Brain microvascular endothelial cell (primary cell): ENCODE measurements around the gene OR13J1.

Experiments
- DNase-seq: peaks from one replicate; pipeline ENCODE4 v3.0.0-alpha.2; 2020
- H3K27ac ChIP-seq: fragments of 250-450 bp; sonication (Bioruptor Pico); 2 replicates; pipeline ENCODE4 v1.5.1; 2020; ENCODE audit warnings: mild to moderate bottlenecking, moderate library complexity
- H3K27me3 ChIP-seq: fragments of 250-450 bp; sonication (Bioruptor Pico); replicated peaks from 2 replicates; pipeline ENCODE4 v1.5.1; 2020; ENCODE audit warnings: mild to moderate bottlenecking
- H3K36me3 ChIP-seq: fragments of 250-450 bp; sonication (Bioruptor Pico); replicated peaks from 2 replicates; pipeline ENCODE4 v1.5.1; 2020; ENCODE audit warnings: mild to moderate bottlenecking
- H3K4me3 ChIP-seq: 2 replicates; pipeline ENCODE4 v1.5.1; 2011; ENCODE audit warnings: low read depth, mild to moderate bottlenecking, control low read depth, low read length, moderate library complexity
- in situ Hi-C: cut with HindIII; loops from 2 replicates; pipeline ENCODE4 v1.10.0; 2017; ENCODE audit warnings: low sequenced_read_pairs, low pct_ligation_motif_present
- TF ChIP-seq, protein P1 (sequence below): IDR thresholded peaks from 2 replicates; pipeline ENCODE4 v1.5.1; 2011; ENCODE audit warnings: low read depth, mild to moderate bottlenecking, moderate library complexity, low read length, control low read depth, inconsistent platforms; ENCODE audit errors: missing control alignments

OR13J1 gene

GRCh38 chr9:35870351-35870923 is at the start of gene OR13J1:
Gene OR13J1, minus strand, starts transcription at chr9:35870401. Its CDS starts 0 bp downstream, at chr9:35870401.
- TF ChIP-seq, protein P1, sequence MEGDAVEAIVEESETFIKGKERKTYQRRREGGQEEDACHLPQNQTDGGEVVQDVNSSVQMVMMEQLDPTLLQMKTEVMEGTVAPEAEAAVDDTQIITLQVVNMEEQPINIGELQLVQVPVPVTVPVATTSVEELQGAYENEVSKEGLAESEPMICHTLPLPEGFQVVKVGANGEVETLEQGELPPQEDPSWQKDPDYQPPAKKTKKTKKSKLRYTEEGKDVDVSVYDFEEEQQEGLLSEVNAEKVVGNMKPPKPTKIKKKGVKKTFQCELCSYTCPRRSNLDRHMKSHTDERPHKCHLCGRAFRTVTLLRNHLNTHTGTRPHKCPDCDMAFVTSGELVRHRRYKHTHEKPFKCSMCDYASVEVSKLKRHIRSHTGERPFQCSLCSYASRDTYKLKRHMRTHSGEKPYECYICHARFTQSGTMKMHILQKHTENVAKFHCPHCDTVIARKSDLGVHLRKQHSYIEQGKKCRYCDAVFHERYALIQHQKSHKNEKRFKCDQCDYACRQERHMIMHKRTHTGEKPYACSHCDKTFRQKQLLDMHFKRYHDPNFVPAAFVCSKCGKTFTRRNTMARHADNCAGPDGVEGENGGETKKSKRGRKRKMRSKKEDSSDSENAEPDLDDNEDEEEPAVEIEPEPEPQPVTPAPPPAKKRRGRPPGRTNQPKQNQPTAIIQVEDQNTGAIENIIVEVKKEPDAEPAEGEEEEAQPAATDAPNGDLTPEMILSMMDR: no peak
- Histone ChIP-seq H3K36me3 (no peaks in the 10 kb centered on the region), H3K4me3 (no peak within 1 kb of the TSS), H3K27ac (no peak within 1 kb of the TSS), H3K27me3 (no peaks in the 10 kb centered on the region)
- no peak for DNase-seq
- in situ Hi-C loops: no loop called here

DNA sequence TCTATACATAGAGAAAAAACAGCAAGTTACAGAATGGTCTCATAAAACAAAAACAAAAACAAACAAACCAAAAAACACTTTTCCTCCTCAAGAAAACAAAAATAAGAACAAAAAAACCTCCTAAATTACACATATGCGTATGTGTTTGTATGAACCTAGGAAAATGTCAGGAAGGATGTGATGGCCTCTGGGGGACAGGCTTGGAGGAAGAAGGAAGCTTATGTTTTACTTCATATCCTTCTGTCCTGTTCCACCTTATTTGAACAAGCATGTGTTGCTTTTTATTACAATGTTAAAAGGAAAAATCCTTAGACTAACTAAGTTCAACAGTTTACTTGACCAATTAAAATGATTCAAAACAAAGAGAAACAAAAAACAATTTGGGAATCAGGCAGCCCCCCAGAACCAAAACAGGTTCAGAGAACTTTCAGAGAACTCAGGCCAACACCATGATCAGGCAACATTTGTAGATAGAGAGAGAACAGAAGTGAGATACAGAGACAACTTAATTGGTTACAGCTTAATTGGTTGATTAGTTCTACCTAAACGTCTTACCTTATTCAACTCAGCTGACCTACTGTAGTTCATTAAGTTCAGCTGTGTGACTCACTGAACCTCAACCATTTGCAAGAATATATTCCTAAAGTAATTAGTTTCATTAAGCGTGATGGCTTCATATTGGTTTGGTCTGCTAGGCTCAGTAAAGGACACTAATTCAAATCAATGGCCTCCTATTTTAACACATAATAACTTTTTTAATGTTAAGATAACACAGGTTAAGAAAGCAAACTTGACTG is 49.2 kb upstream of the OR13J1 start:
- H3K36me3 ChIP-seq: no peaks in the 10 kb centered on the region
- DNase-seq: no peak
- no peaks in the 10 kb centered on the region for H3K27me3 ChIP-seq
- TF ChIP-seq, protein P1: no peak
- H3K4me3 ChIP-seq: no peak overlapping the region
- no peak overlapping the region for H3K27ac ChIP-seq
- in situ Hi-C loops: no loop called here

DNA sequence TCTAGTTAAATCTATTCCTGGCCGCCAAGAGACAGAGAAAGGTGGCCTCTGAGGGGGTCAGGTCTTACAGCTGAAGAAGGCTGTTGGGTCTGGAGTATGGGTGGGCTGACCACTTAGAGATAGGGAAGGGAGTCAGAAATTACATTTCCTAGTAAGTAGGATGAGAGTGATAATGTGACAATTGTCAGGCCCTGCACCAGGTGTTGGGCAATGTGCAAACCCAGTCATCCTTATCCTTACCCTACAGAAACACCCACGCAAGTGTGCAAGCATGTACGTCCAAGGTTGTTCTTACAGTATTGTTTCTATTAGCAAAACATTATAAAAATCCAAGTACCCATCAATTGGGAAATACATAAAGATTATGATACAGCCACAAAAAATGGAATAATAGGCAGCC is 48.6 kb upstream of the OR13J1 start:
- Histone ChIP-seq H3K27me3 (no peaks in the 10 kb centered on the region), H3K36me3 (no peaks in the 10 kb centered on the region), H3K4me3 (no peak overlapping the region), H3K27ac (no peak overlapping the region)
- TF ChIP-seq, protein P1: no peak
- DNase-seq: no peak
- in situ Hi-C loops: no loop called here

GRCh38 chr9:35917261-35917660 is 47.1 kb upstream of the OR13J1 start:
- no peak overlapping the region for H3K4me3 ChIP-seq
- H3K36me3 ChIP-seq: no peaks in the 10 kb centered on the region
- H3K27me3 ChIP-seq: no peaks in the 10 kb centered on the region
- no peak overlapping the region for H3K27ac ChIP-seq
- TF ChIP-seq, protein P1: no peak
- DNase-seq: no peak
- in situ Hi-C loops: no loop called here

- H3K4me3 ChIP-seq: no peak overlapping the region
- no peak overlapping the region for H3K27ac ChIP-seq
- H3K27me3 ChIP-seq: no peaks in the 10 kb centered on the region
- TF ChIP-seq, protein P1: no peak
- no peak for DNase-seq
- in situ Hi-C loops: no loop called here
- no peaks in the 10 kb centered on the region for H3K36me3 ChIP-seq
Observed at GRCh38 chr9:35915681-35916294, 45.6 kb upstream of the OR13J1 start.
